ENCODE results near the gene RAB12.

The RAB12 gene

DNA sequence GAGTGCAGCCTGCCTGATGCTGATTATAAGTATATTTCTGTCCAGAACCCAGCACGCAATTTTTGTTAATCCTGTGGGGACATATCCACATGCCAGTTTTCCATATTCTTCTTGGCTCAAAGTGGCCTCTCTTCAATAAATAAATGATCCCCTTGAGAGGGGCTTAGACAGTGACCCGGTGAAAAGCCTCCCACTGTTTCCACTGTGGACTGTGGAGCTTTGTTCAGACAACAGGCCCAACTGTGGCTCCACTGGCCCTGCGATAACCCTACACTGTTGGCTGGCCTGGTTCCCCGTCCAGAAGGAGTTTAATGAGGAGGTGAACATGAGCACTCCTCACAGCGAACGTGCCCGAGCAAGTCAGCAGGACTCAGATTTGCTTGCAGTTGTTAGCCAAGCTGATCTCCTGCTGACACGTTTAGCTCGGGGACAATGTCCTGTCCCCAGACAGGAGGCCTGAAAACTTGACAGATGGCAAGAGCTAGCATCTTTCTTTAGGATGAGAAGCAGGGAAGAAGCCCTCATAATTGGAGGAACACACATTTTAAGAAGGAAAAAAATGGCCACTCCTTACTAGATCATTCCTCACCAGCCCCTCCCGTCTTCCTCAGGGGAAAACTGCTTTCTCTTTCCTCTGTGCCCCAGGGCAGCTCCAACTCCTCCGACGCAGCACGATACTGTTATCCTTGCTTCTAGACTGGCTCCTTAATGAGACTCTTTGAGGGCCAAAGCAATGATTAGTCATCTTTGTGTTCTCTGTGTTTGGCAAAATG lies 76.1 kb downstream of the RAB12 start:
- DNase-seq (ENCODE audit: low read depth), result peak; percentile 39

DNA sequence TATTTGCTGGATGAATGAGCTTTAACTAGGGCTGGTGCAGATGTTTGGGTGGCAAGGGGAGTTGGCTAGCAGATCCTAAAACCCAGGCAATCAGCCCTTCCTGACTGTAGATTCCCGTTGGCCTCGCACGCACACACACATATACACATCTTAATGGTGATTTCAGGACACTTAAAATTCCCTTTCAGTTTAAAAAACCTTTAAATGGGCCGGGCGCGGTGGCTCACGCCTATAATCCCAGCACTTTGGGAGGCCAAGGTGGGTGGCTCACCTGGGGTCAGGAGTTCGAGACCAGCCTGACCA lies 76.6 kb downstream of the RAB12 start:
- DNase-seq (ENCODE audit: low read depth), result no peak

DNA sequence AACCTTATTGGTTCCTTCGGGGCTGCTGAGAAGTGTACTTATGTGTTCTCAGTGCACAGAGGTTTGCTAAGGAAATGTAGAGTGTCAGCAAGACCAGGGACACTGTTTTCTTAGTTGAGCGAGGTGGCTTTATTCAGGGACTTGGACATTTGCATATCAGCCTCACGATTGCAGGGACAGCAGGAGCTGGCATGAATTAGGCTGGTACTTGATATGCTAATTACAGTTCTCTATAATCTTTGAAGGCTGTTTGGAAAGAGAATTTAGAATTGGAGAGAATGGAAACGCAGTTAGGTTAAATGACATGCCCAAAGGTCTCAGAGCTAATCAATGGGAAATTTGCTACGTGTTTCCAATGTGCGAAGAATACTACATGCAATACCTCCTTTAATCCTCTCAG lies 77.4 kb downstream of the RAB12 start:
- no peak for DNase-seq (ENCODE audit: low read depth)

DNA sequence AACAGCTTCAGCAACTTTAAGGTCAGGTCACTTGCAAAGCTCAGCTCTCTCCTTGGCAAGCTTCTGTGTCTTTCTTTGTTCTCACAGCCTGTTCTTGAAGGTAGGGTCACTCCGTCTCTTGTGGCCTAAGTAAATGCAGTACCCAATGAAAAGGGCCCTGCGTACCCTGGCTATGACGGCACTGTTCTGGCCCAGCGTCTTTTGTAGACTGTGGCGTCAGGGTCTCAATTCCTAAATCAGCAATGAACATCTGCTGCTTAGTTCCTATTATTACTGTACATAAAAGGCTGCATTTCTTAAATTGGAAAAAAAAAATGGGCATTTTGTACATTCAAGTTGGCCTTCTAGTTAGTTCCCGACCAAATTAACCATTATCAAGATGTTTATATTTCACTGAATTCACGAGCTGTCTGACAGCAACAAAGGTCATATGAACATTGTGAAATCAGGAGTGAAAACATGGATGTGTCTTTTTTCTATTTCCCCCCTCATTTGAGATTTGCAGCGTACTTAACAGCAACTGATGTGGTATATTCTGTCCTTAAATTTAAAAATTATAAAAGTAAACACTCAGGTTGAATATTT lies 79.1 kb downstream of the RAB12 start:
- no peak for DNase-seq (ENCODE audit: low read depth)

DNA sequence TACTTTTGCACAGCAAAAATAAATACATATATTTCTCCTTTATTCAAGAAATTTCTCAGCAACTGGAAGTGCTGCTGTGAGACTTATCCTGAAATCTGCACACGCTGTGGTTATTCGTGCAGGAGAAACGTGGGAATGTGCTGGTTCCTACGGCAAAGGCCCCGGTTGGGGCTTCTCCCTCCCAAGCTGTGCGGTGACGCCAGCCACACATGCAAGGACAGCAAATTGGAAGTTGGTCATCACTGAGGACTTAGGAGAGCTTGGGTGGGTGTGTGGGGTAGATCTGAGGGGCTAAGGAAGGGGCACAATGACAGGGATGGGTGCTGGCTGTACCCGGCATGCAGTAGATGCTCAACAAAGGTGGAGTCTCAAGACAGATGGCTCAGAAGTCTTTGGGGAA lies 79.6 kb downstream of the RAB12 start:
- DNase-seq (ENCODE audit: low read depth), result no peak

Measured in iris pigment epithelial cell (primary cell).